Chondrocyte (in vitro differentiated cells): ENCODE results near the gene NHLH1. TPM values are rescaled to one million over a fixed set of nuclear protein-coding genes. Genes with fewer than 3 reads are reported as not detected.

Experiments
- DNase-seq: peaks from one replicate; pipeline ENCODE4 v3.0.0; 2021; ENCODE audit warnings: mixed read lengths, low spot score
- H3K27ac Mint-ChIP-seq: one replicate; pipeline ENCODE4 v1.8.0; 2021; ENCODE audit warnings: mild to moderate bottlenecking, moderate library complexity, mixed read lengths; ENCODE audit not compliant: unreplicated experiment
- H3K27me3 Mint-ChIP-seq: 2 replicates; pipeline ENCODE4 v1.8.0; 2021; ENCODE audit warnings: low read depth, mixed read lengths
- H3K36me3 Mint-ChIP-seq: 2 replicates; pipeline ENCODE4 v1.8.0; 2021; ENCODE audit warnings: low read depth, mixed read lengths
- H3K4me1 Mint-ChIP-seq: 2 replicates; pipeline ENCODE4 v1.8.0; 2021; ENCODE audit warnings: low read depth, mild to moderate bottlenecking, mixed read lengths
- H3K4me3 Mint-ChIP-seq: one replicate; pipeline ENCODE4 v1.8.0; 2021; ENCODE audit warnings: mild to moderate bottlenecking, moderate library complexity, mixed read lengths; ENCODE audit not compliant: unreplicated experiment
- H3K9me3 Mint-ChIP-seq: 2 replicates; pipeline ENCODE4 v1.8.0; 2021; ENCODE audit warnings: low read depth, mixed read lengths
- CTCF ChIP-seq: fragments of 200-600 bp; sonication (generic); IDR thresholded peaks from 2 replicates; pipeline ENCODE4 v1.5.0; 2021; ENCODE audit warnings: antibody characterized with exemption, mild to moderate bottlenecking, moderate library complexity
- total RNA-seq: library from RNA; stranded (reverse); gene quantifications from 3 replicates; pipeline ENCODE4 v1.2.1, GENCODE V29; 2021

NHLH1 gene
- total RNA-seq, 1 donor from 2014 or later = 0.17 TPM

GRCh38 chr1:160408864-160409263 lies 42.0 kb downstream of the NHLH1 start:
- peaks cover 15% of the 10 kb centered on the region for H3K4me1 Mint-ChIP-seq
- no peaks in the 10 kb centered on the region for H3K9me3 Mint-ChIP-seq
- H3K27ac Mint-ChIP-seq = no peak overlapping the region
- no peak for TF ChIP-seq CTCF
- H3K27me3 Mint-ChIP-seq = no peaks in the 10 kb centered on the region
- H3K4me3 Mint-ChIP-seq = no peak overlapping the region
- H3K36me3 Mint-ChIP-seq = no peaks in the 10 kb centered on the region
- DNase-seq = no peak

- H3K36me3 Mint-ChIP-seq = no peaks in the 10 kb centered on the region
- H3K4me3 Mint-ChIP-seq = no peak overlapping the region
- no peaks in the 10 kb centered on the region for H3K9me3 Mint-ChIP-seq
- H3K4me1 Mint-ChIP-seq = peaks cover 15% of the 10 kb centered on the region
- no peak for TF ChIP-seq CTCF
- no peaks in the 10 kb centered on the region for H3K27me3 Mint-ChIP-seq
- H3K27ac Mint-ChIP-seq = no peak overlapping the region
- no peak for DNase-seq
Measured at GRCh38 chr1:160409486-160409885, 42.6 kb downstream of the NHLH1 start.

GRCh38 chr1:160410406-160411005 lies 43.6 kb downstream of the NHLH1 start:
- no peak overlapping the region for H3K27ac Mint-ChIP-seq

GRCh38 chr1:160411271-160412027 lies 44.6 kb downstream of the NHLH1 start:
- H3K36me3 Mint-ChIP-seq = no peaks in the 10 kb centered on the region
- no peak overlapping the region for H3K27ac Mint-ChIP-seq
- no peaks in the 10 kb centered on the region for H3K27me3 Mint-ChIP-seq
- H3K4me3 Mint-ChIP-seq = no peak overlapping the region
- no peak for DNase-seq
- peak; percentile 21 for TF ChIP-seq CTCF
- H3K4me1 Mint-ChIP-seq = peaks cover 15% of the 10 kb centered on the region
- no peaks in the 10 kb centered on the region for H3K9me3 Mint-ChIP-seq

More at GRCh38 chr1:160410406-160411005, 43.6 kb downstream of the NHLH1 start:
- H3K4me1 Mint-ChIP-seq = peaks cover 15% of the 10 kb centered on the region
- no peak for DNase-seq
- H3K4me3 Mint-ChIP-seq = no peak overlapping the region
- no peak for TF ChIP-seq CTCF
- H3K9me3 Mint-ChIP-seq = no peaks in the 10 kb centered on the region
- no peaks in the 10 kb centered on the region for H3K27me3 Mint-ChIP-seq
- H3K36me3 Mint-ChIP-seq = no peaks in the 10 kb centered on the region

GRCh38 chr1:160412028-160412362 lies 45.1 kb downstream of the NHLH1 start:
- no peak for DNase-seq
- Mint-ChIP-seq H3K27ac (no peak overlapping the region), H3K36me3 (no peaks in the 10 kb centered on the region), H3K27me3 (no peaks in the 10 kb centered on the region), H3K9me3 (no peaks in the 10 kb centered on the region), H3K4me3 (no peak overlapping the region), H3K4me1 (peaks cover 15% of the 10 kb centered on the region)
- no peak for TF ChIP-seq CTCF
